PC-9 (cell line): ENCODE data around the gene PLCG2.

Source experiments
- EZH2 ChIP-seq: fragments of 200-600 bp; sonication (generic); IDR thresholded peaks from 2 replicates; pipeline ENCODE4 v1.8.0; 2017; ENCODE audit warnings: antibody characterized with exemption, low read depth
- TF ChIP-seq, protein P1 (sequence below): fragments of 200-600 bp; sonication (generic); conservative IDR thresholded peaks from 2 replicates; pipeline ENCODE4 v1.6.1; 2017; ENCODE audit warnings: mixed run types, antibody characterized with exemption, mild to moderate bottlenecking, moderate library complexity

DNA sequence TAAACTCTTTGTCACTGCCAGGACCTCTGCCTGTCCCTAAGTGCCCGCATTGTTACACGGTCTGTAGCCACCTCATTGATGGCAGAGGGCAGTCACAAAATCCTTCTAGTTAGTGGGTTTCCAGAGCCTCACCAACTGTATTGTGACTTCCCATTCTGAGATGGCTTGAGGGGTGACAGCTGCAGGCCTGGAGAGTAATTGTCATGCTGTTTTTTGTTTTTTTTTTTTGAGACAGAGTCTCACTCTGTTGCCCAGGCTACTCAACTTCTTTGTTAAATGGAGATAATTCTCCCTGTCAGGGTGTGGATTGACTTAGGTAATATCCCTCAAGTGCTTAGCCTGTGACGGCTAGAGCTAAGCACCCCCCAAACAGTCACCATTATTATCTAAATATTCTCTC, 154.3 kb downstream of the PLCG2 start:
- TF ChIP-seq, protein P1, sequence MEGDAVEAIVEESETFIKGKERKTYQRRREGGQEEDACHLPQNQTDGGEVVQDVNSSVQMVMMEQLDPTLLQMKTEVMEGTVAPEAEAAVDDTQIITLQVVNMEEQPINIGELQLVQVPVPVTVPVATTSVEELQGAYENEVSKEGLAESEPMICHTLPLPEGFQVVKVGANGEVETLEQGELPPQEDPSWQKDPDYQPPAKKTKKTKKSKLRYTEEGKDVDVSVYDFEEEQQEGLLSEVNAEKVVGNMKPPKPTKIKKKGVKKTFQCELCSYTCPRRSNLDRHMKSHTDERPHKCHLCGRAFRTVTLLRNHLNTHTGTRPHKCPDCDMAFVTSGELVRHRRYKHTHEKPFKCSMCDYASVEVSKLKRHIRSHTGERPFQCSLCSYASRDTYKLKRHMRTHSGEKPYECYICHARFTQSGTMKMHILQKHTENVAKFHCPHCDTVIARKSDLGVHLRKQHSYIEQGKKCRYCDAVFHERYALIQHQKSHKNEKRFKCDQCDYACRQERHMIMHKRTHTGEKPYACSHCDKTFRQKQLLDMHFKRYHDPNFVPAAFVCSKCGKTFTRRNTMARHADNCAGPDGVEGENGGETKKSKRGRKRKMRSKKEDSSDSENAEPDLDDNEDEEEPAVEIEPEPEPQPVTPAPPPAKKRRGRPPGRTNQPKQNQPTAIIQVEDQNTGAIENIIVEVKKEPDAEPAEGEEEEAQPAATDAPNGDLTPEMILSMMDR: no peak
- TF ChIP-seq EZH2: no peak
